CD4-positive, alpha-beta T cell treated with Interferon gamma for 1 hour (primary cell): Measurements from ENCODE around the gene KCNK16.

Source experiments
- DNase-seq: peaks from one replicate; pipeline ENCODE4 v3.0.0-alpha.2; 2020

Gene KCNK16

DNA sequence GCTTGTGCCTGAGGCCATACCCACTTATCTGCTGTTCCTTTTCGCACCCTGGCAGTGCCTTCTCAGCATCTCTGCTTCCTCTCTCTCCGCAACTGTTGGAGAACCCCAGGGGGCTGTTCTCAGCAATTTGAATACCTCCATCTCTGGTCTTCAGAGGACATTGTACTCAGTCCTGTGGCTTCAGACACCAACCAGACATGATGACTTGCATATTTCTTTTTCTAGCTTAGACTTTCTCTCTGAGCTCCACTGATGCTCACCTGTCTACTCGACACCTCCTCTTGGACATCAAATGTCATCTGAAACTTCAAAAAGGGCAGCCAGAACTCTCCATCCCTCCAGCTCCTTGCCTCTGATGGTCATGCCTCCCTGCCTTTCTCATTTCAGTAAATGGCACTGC, 18.9 kb upstream of the KCNK16 start:
- DNase-seq, result no peak

DNA sequence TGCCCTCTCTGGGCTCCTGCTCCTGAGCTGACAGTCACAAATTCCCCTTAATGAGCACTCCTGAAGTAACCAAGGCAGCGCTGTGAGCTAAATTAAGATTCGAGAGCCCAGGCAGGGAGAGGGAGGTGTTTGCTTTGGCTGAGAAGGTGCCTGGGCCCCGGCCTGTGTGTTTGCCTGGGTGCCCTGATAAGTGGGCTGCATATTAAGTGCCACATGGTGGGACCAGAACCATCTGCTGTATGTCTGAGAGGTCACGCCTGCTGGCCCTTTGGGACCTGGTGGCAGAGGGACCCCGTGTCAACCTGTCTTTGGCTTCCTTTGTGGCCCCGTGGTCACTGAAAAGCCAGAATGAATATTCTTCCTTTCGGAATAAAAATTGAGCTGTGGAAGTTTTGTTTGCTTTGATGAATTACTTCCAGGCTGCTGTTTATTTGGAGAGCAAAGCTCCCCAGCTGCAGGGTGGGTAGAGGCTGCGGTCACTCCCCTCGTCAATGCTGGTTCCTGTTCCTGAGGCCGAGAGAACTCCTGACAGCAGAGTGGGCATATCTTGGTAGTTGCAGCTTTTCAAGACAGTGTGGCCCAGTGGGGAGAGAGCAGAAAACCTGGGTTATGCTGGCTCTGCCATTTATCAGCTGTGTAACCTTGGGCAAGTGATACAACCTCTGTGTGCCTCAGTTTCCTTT, 17.5 kb upstream of the KCNK16 start:
- no peak for DNase-seq

DNA sequence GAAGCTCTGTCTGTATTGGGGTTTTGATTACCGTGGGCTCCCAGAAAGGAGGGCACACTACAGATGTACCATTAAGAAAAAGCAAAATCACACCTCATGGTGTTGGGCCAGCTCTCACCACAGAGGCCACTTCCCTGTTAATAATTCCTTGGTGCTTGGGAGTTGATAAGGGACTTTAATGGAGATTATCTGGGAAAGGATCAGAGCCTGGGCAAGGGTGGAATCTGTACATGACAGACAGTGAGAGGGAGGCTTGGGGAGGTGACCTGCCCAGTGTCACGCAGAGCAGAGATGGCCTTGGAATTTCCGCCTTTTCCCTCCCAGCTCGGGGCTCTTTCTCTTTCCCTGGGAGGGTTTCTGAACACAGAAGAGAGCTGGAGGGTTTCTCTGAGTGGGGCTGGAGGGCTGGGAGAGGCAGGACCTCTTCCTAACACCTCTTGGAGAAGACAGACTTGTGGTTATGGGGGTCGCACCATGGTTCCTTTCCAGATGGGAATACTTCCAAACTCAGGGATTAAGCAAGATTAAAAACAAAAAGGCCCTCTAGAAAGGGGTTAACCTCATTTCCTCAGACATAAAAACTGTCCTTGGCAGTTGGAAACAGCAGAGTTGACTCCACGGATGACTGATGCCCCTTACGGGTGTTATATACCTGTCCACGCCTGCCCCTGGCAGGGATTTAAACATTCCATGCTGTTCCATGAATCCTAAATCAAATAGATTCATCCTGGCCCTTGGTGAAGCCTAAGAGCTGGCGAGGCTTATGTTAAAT, 16.8 kb upstream of the KCNK16 start:
- DNase-seq, result no peak

DNA sequence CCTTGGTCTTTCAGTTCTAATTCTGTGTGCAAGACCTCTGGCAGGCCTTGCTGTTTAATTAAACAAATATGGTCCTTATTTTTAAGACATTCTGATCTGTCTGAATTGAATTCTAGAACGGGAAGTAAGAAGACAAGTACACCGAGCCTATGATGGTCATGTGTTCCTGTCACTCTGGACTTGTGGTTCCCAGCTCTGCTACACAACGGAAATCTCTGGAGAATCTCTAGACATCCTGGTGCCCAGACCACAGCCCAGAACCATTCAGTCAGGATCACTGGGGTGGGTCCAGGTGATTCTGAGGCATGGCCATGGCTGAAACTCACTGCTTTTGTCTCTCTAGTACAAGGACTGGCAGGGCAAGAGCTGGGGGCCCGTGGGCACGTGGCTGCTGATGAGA, 15.9 kb upstream of the KCNK16 start:
- DNase-seq, result no peak

DNA sequence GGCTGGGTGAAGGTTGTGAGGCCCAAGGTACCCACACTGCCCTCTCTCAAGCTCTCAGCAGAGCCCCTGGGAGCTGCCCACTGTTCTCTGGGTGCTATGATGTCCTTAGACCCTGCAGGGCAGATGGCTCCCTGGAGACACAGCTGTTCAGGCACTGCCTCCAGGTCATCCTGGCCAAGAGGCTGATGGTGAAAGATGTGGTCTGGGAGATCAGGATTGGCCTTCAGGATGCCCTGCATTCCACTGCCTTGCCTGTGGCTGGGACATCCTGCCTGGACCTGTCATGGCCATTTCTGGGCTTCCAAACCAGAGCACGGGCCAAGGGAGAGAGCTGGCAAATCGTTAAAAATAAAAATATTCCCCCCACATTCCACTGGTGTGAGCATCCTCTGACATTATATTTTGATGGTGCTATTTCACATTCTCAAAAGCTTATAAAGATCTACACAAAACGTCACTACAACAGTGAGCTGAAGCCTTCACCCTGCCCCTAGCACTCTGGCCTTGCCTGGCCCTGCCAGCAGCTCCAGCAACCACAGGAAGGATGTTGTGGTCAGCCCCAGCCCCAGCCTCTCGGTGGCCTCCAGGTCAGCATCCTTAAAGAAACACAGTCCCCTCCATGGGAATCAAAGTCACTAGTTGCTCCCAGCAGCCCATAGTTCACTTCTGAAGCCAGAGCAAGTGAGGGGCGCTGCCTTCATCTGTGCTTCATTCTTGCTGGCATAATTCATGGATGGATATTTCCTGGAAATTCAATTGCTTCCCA, 13.5 kb upstream of the KCNK16 start:
- peak; percentile 18 for DNase-seq

DNA sequence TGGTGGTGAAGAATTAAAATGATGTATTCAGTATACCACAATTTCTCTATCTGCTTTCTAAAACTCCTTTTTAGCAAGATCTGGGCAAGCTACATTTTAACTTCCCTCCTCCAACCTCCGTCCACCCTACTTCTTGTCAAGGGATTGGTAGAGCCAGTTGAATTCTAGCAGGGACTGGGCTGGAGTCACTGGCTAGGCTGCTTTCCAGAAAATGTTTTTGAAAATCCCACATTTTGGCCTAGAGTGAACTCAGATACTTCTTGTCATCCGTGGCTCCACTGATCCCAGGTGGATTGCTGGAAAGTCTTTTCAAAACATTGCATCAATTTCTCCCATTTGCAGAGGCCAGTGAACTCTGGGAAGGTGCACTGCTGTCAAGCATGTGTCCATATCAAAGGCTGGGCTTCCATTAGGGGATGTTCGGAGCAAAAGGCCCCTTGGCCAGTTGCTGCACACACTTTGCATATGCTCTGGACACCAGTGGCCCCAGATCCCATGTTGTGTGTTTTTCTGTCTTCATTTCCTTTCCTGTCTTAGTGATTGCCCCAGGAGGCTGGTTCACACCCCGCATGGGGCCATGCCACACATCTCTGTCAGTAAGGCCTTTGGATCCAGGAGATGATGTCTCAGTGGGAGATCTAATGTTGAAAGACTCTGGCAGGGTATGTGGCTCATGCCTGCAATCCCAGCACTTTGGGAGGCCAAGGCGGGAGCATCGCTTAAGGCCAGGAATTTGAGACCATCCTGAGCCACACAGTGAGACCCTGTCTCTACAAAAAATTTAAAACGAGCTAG, 11.3 kb upstream of the KCNK16 start:
- no peak for DNase-seq

DNA sequence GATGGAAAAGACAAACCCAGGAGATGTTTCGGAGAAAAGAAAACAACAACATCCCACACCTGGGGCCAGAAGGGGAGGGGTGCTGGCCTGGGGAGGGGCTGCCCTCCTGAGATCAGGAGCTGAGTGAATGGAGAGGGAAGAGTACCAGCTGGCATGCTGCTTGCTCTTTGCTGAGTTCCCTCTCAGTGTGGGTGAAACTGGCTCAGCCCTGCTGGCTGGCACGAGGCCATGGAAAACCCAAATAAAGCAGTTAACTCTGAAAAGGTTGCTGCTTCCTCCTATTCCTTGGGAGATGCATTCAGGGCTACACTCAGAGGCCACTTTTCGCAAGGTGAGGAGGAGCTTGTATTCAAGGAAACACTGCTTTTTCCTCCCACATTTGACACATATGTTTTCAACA, 8.0 kb upstream of the KCNK16 start:
- DNase-seq, result no peak

DNA sequence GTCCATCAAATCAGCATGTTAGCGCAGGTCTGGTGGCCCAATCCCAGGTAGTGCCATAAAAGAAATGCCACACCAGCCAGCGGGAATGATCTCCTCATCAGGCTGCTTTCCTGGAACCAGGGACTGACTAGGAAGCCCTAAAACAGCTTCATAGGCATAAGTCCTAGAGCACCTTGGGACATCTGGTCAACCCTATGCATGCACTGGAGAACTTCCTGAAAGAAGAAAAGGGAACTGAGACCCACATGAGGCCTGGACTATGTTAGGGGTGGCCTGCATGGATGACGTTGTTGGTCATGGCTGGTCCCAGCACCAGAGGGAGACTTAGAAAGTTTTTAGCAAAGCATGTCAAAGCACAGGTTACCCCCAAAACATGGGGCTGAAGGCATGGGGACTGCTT, 7.6 kb upstream of the KCNK16 start:
- peak; percentile 36 for DNase-seq

DNA sequence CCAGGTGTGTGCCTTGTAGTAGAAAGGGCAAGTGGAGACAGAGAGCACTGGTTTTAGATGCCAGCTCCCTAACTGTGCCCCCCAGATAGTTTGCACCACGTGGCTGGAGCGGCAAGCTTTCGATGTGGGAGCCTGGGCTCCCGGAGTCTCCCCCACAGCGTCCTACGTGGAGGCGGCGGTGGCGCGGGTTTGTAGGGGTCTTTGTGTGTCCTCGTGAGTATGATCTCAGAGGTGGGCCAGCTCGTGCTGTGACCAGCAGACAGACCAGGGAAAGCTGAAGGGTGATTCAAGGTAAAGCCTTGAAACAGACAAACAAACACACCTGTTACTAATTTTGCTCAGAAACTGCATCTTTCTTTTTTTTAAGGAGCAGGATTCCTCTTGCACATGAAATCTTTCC, 5.6 kb upstream of the KCNK16 start:
- DNase-seq, result no peak

DNA sequence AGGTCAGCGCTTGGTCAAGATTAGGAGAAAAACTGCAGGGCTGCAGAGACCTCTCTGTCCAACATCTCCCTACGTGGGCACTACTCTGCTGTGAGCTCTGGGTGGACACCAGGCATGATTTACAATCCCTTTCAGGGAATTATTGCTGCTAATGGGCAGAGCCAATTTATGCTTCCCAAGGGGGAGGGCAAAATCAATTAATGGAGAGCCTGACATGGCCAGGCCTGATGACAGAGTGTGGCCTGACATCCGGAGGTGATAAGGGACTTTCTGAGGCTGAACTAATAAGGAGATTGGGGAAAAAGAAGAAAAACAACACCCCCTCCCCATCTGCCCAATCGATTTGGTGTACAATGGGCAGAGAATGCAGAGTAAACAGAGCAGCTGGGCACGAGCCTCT, 5.0 kb upstream of the KCNK16 start:
- no peak for DNase-seq

DNA sequence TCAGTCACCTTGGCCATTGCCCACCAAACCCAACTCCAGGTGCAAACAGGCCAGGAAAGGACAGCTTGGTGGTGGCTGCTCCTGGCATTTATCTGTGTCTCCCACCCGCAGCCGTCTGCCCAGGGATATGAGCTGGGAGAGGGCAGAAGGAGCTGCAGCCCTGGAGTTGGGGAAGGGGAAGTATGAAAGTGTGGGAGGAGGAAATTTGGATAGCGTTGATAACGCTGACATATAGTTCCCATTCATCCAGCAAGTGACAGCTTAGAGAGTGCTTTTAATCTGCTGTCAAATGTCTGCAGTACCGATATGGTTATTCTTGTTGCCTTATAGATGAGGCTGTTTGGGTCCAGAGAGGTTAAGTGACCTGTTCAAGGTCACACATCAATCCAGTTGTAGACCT, 741 bp downstream of the KCNK16 start:
- DNase-seq, result no peak

DNA sequence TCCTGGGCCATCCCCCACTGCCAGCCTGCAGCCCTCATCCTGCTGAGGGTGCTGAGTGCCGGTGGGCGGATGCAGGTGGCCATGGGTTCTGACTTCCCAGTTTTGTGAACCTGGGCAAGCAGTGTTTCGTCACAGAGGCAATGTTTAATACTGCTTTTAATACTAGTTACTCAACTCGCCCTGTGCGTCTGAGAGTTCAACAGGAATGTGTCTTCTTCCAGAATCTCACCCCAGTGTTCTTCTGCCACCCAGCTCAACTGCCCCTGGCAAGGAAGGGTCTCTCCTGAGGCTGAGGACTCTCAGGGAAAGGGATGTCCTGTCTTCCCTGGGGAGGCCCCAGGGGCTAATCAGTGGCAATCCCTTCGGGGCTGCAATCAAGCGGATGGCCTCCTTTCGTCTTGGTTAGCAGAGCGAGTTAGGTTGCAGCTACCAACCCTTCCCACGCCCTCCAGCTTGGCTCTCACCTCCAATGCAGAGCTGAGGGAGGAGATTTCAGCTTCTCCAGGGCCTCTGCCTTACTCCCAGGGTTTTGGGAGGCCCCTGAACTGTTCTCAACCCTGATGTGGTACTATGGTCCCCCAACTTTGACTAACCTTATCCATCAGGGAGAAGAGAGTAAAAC, 2.0 kb downstream of the KCNK16 start:
- no peak for DNase-seq

DNA sequence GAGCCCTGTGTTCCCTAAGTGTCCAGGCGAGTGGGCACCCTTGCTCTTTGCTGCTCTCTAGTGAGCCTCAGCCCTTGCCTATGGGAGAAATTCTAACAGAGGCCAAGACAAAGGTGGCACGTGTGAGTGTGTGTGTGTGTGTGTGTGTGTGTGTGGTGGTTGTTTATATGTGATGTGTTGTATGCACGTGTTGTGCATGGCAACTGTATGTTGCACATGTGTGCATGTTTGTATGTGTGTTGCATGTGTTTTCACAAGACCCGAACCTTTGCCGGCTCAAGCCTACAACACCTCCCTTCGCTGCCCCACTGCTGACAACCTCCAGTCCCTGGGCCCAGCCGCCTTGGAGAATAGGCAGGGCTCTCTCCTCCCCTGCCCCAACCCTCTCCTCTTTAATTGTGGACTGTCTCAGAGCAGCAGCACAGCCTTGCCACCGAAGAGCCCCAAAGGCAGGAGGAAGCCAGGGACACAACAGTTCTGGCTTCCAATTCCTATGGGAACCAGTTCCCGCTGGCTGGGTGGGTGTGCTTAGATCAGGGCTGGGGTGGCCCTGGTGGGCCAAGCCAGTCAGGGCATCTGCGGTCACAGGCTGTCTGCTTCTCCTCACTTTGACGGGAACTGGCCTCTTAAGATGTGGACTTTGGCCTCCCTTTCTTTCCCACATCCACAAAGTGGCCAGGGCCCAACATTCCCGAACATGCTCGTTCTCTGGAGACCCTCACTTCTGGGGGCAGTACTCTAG, 2.7 kb downstream of the KCNK16 start:
- no peak for DNase-seq

DNA sequence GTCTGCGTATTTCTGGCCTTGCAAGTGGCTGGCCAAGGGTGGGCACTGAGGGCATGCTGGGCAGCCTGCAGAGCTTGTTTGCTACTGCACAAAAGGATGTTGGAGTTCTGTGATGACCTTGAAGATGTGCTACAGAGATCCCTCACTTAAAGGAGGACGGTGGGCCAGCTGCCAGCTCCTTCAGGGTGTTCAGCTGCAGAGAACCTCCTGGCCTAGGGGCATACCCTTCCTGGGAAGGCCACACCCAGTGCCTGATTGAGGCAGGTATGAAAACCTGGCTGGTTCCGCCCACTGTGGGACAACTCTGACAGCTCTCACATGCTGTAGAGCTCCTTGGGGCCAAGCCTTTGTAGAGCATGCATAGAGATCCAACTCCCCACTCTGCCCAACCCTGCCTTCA, 5.2 kb downstream of the KCNK16 start:
- no peak for DNase-seq

DNA sequence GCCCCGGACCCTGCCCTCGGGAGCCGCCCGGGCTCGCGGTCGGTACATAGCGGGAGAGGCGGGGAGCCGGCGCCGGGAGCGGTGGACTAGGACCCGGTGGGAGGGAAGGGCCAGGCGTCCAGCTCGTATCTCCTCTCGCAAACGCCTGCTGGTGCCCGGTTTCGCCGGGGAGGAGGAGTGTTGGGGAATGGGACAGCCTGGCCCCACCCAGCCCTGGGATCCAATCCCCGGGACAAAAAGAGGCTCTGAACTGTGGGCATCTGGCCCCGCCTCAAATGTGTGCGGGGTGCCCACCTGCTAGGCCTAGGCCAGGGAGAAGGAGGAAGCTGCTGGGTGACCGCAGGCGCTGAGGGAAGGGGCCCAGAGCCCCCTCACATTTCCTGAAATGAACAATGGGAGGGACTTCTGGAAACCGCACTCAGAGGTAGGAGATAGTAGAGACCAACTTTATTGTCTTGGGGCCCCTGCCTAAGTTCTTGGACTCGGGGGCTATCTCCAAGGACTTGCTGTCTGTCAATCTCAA, 8.2 kb downstream of the KCNK16 start, which contains the start of gene KCNK17:
TSS of gene KCNK17 (minus strand) at position 147 of the 523 bp plus-strand sequence. CDS start at position 48, 99 bp downstream.
- no peak for DNase-seq

DNA sequence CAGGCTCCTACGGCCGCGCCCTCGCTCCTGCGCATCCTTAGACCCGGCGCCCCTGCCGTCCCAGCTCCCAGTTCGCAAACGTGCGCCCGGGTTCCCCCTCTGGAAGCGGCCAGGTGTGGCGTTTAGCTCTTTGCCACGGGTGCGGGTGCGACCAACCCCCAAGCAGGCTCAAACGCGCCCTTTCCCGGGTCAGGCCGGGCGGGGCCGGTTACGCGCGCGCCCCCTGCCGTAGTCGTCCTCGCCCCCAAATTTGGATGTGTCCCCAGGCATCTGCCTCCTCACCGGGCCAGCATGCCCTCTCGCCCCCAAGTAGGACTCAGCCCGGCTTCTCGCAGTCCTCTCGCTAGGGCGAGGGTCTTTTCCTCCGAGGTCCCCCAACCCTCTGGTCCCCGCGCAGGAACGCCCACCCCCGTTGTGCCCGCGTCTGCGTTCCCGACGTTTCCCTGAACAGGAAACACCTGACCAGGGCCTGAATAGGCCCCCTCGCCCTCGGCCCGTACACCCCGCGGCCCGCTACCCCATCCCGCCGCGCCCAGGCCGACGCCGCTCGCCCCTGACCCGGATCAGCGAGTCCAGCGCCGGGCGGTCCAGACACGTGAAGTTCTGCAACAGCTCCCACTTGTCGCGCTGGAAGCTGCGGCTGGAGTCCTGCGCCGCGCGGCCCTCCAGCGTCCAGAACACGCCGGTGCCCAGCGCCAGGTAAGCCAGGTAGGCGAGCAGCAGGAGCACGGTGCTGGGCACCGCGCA, 8.8 kb downstream of the KCNK16 start:
- no peak for DNase-seq

DNA sequence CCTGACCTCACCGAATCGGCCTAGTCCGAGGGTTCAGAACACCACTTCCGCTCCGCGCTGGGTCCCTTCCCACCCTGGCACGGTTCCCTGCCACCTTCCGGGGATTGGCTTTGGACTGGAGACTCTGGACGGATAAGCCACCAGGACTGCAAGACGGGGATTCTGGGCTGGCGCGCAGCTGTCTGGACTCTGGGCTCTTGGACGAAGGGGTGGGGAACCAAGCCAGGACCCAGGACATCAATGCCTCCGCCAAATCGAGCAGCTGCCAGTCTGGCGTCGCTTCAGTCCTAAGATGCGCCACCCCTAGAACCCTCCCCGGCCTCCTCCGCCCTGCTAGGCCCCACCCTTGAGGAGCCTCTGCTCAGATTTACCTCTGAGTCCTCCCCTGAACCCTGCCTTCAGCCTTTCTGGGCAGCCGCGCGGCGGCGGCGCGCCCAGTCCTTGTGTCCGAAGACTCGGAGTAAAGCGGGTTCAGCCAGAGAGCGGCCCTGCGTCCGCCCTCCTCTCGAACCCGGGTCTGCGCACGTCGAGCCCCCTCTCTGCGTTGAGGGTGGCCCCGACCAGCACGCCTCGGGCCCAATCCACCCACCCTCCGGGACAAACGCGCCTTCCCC, 9.5 kb downstream of the KCNK16 start:
- no peak for DNase-seq

DNA sequence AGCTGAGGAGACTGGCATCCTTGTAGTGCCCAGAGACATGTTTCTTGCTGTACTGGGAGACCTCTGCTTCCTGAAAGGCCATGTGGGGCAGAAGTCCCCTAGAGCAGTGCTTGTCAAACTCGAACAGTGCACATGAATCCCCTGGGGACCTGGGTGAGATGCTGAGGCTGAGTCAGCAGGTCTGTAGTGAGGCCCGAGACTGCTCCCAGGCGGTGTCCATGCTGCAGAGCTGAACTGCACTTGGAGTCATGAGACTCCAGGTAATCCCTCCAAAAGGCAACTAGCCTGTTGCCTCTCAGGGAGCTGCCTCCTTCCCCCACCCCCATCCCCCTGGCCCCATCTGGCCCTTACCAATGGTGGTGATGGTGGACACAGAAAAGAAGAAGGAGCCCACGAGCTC, 12.0 kb downstream of the KCNK16 start:
- DNase-seq, result no peak

DNA sequence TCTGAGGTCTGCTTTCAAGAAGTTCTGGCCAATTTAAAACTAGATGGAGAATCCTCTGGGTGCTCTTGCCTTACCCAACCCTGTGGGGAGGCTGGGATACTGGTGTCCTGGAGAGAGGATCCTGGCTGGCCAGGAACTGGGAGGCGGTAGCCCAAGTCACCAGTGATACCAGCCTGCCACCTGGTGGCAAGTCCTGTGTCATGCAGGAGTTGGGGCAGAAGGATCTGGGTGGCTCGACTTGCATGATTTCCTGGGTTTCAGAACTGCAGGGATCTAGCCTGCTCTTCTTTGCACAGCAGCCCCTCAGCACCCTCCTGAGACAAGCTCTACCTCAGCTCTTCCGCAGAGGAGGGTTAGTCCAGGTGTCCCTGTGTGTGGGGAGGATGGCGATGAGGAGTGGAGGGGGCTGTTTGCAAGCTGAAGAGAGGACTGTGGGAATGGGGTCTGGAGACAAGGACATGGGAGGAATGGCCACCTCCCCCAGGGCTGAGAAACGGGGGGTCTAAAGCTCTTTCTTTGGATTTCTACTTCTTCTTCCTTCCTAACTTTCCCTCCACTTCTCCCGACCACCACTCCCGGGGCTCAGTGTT, 12.5 kb downstream of the KCNK16 start:
- peak; percentile 26 for DNase-seq

DNA sequence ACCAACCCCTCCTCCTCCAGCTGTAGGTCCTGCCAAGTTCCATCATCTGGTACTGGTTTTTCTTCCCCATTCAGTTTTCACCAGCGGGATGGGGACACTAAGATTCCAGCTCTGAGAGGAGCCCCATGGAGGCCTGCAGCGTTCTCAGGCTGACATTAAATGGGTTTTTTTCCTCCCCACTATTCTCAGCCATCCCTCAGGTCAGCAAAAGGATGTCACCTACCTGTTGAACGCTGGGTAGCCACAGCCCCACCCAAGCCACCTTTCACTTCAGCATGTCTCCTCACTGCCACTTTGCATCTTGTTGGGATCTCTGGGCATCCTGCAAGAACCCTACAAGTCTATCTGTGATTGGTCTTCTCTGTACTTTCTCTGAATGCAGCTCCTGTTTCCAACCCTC, 15.0 kb downstream of the KCNK16 start:
- no peak for DNase-seq
